ENCODE data around the gene ZDHHC19. TPM values are rescaled to one million over a fixed set of nuclear protein-coding genes. Genes with fewer than 3 reads are reported as not detected.

The ZDHHC19 gene
- total RNA-seq, 2 donors from 2014 or later = 0.42 TPM; not detected in 1

- Histone ChIP-seq H3K4me3 (no peak overlapping the region), H3K4me1 (ENCODE audit: control insufficient read depth in 1 of 2, low read depth in 2 of 2) (no peaks in the 10 kb centered on the region), H3K36me3 (no peaks in the 10 kb centered on the region), H3K27ac (no peak overlapping the region), H3K9me3 (no peaks in the 10 kb centered on the region), H3K27me3 (replicated peaks; ENCODE audit: insufficient read depth) (no peaks in the 10 kb centered on the region)
- ATAC-seq (ENCODE audit: insufficient number of reproducible peaks, low FRiP score, low read depth) (no peak), DNase-seq (ENCODE audit: low spot score) (no peak)
- TF ChIP-seq, protein P1, sequence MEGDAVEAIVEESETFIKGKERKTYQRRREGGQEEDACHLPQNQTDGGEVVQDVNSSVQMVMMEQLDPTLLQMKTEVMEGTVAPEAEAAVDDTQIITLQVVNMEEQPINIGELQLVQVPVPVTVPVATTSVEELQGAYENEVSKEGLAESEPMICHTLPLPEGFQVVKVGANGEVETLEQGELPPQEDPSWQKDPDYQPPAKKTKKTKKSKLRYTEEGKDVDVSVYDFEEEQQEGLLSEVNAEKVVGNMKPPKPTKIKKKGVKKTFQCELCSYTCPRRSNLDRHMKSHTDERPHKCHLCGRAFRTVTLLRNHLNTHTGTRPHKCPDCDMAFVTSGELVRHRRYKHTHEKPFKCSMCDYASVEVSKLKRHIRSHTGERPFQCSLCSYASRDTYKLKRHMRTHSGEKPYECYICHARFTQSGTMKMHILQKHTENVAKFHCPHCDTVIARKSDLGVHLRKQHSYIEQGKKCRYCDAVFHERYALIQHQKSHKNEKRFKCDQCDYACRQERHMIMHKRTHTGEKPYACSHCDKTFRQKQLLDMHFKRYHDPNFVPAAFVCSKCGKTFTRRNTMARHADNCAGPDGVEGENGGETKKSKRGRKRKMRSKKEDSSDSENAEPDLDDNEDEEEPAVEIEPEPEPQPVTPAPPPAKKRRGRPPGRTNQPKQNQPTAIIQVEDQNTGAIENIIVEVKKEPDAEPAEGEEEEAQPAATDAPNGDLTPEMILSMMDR (IDR thresholded peaks at IDR 0.05) = no peak
These were observed 48.0 kb downstream of the ZDHHC19 start for GRCh38 chr3:196163212-196163611.

DNA sequence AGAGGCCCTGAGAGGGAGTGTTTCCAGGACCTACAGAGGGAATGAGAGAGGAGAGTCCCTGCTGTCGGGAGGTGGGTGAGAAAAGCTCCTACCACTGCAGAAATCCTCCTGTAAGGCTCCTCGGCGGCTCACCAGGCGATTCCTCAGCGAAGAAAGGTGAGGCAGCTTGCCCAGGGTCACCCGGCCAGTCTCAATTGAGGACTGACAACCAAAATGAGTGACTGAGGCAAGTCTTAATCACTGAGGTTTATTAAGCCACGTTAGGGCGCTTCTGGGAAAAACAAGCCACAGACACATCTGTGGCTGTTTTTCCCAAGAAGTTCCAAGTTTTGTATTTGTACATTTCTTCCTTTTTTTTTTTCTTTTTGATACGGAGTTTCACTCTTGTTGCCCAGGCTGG is 48.5 kb downstream of the ZDHHC19 start:
- no peaks in the 10 kb centered on the region for H3K9me3 ChIP-seq
- TF ChIP-seq, protein P1 (IDR thresholded peaks at IDR 0.05) = no peak
- no peak overlapping the region for H3K4me3 ChIP-seq
- H3K36me3 ChIP-seq = no peaks in the 10 kb centered on the region
- H3K27me3 ChIP-seq (replicated peaks; ENCODE audit: insufficient read depth) = no peaks in the 10 kb centered on the region
- H3K27ac ChIP-seq = no peak overlapping the region
- no peaks in the 10 kb centered on the region for H3K4me1 ChIP-seq (ENCODE audit: control insufficient read depth in 1 of 2, low read depth in 2 of 2)
- DNase-seq (ENCODE audit: low spot score) = no peak
- ATAC-seq (ENCODE audit: insufficient number of reproducible peaks, low FRiP score, low read depth) = no peak

DNA sequence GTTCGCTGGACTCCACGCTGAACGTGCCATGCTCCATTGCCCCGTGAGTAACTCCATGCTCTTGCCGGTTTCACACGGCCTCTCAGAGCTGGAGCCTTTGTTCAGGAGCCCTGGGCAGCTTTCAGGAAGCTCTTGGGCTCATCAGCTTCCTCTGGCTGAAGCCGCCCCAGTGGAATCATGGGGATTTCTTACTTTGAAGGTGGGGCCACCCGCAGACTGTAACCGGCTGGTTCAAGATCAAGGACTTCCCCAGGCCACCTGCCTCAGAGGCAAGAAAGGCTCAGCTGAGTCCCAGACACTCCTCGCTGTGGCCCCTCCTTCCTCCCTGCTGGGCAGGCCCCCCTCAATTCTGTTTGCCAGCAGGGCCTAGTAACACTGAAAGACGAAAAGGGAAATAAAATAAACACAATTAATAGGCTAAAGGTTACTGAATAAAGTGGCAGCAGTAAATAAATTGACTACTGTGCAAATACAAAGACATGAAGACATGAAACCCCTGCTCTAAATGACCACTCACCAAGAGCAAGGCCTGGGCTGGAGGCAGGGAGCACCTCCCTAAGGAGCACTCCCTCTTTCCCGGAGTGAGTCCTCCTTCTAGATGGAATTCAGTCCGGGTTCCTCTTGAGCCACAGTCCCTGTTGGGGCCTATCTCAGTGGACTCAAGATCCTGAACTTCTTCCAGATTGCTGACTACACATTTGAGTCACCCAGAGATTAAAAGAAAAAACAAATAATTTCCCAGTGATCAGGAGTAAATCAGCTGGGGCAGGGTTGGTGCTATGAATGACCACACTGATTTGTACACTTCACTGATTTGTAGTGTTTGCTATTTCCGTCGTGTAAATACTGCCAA is 51.0 kb downstream of the ZDHHC19 start:
- no peak for ATAC-seq (ENCODE audit: insufficient number of reproducible peaks, low FRiP score, low read depth)
- TF ChIP-seq, protein P1 (IDR thresholded peaks at IDR 0.05) = no peak
- H3K27me3 ChIP-seq (replicated peaks; ENCODE audit: insufficient read depth) = no peaks in the 10 kb centered on the region
- no peaks in the 10 kb centered on the region for H3K9me3 ChIP-seq
- no peak overlapping the region for H3K27ac ChIP-seq
- H3K4me3 ChIP-seq = no peak overlapping the region
- H3K36me3 ChIP-seq = no peaks in the 10 kb centered on the region
- H3K4me1 ChIP-seq (ENCODE audit: control insufficient read depth in 1 of 2, low read depth in 2 of 2) = no peaks in the 10 kb centered on the region
- no peak for DNase-seq (ENCODE audit: low spot score)

- DNase-seq (ENCODE audit: low spot score) (no peak), ATAC-seq (ENCODE audit: insufficient number of reproducible peaks, low FRiP score, low read depth) (no peak)
- no peak overlapping the region for H3K27ac ChIP-seq
- TF ChIP-seq, protein P1 (IDR thresholded peaks at IDR 0.05) = no peak
- no peaks in the 10 kb centered on the region for H3K4me1 ChIP-seq (ENCODE audit: control insufficient read depth in 1 of 2, low read depth in 2 of 2)
- H3K36me3 ChIP-seq = no peaks in the 10 kb centered on the region
- no peaks in the 10 kb centered on the region for H3K9me3 ChIP-seq
- H3K4me3 ChIP-seq = no peak overlapping the region
- no peaks in the 10 kb centered on the region for H3K27me3 ChIP-seq (replicated peaks; ENCODE audit: insufficient read depth)
These were observed 51.7 kb downstream of the ZDHHC19 start for GRCh38 chr3:196159526-196159925.

DNA sequence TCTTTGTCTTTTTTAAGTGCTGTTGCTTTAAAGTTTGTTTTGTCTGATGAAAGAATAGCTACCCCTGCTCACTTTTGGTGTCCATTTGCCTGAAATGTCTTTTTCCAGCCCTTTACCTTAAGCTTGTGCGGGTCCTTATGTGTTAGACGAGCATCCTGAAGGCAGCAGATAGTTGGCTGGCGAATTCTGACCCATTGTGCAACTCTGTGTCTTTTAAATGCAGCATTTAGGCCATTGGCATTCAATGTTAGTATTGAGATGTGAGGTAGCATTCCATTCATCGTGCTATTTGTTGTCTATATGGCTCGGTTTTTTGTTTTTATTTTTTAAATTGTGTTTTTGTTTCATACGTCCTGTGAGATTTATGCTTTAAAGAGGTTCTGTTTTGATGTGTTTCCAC is 55.0 kb downstream of the ZDHHC19 start:
- Histone ChIP-seq H3K9me3 (no peaks in the 10 kb centered on the region), H3K4me3 (no peak overlapping the region), H3K36me3 (no peaks in the 10 kb centered on the region), H3K4me1 (ENCODE audit: control insufficient read depth in 1 of 2, low read depth in 2 of 2) (no peaks in the 10 kb centered on the region), H3K27ac (no peak overlapping the region), H3K27me3 (replicated peaks; ENCODE audit: insufficient read depth) (no peaks in the 10 kb centered on the region)
- TF ChIP-seq, protein P1 (IDR thresholded peaks at IDR 0.05) = no peak
- no peak for ATAC-seq (ENCODE audit: insufficient number of reproducible peaks, low FRiP score, low read depth)
- DNase-seq (ENCODE audit: low spot score) = no peak
